Muscle of arm (tissue), 12 donors: ENCODE results near the gene HRH2. TPM values are rescaled to one million over a fixed set of nuclear protein-coding genes. Genes with fewer than 3 reads are reported as not detected.

ENCODE experiments used
- DNase-seq: peaks from one replicate; pipeline ENCODE4 v3.0.0-alpha.2; 2013
- polyA plus RNA-seq, 12 donors: library from polyadenylated mRNA; unstranded; fragments of 120-200 nt; gene quantifications; one replicate each; pipeline ENCODE4 v1.2.1, GENCODE V29; 2013; ENCODE audit not compliant: insufficient read length in 12 of 12

HRH2 gene
- polyA plus RNA-seq, 12 donors = 0.67 to 2.9 (median 0.95) TPM; not detected in 2

- no peak for DNase-seq
These were observed 17.0 kb downstream of the HRH2 start for GRCh38 chr5:175674731-175675346.

GRCh38 chr5:175675873-175676272, 18.0 kb downstream of the HRH2 start:
- no peak for DNase-seq

- DNase-seq = no peak
These were observed 19.7 kb downstream of the HRH2 start for GRCh38 chr5:175677571-175677970.

DNA sequence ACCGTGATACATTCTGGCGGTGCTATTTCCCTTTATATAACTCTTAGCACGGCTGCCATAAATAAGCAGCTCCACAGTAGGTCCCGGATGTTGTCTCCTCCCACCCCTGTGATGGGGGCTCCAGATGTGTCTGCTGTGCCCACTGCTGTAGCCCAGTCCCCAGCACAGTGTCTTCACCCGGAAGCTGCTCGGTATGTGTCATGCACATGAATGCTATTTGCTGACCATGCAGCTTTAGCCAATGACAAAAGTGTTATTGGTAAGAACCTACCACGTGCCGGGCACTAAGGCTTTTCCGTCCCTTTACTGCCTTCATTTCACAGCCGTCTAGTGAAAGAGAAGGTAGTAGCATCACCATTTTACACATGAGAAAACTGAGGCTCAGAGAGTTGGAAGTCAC, 20.2 kb downstream of the HRH2 start:
- DNase-seq = no peak

DNA sequence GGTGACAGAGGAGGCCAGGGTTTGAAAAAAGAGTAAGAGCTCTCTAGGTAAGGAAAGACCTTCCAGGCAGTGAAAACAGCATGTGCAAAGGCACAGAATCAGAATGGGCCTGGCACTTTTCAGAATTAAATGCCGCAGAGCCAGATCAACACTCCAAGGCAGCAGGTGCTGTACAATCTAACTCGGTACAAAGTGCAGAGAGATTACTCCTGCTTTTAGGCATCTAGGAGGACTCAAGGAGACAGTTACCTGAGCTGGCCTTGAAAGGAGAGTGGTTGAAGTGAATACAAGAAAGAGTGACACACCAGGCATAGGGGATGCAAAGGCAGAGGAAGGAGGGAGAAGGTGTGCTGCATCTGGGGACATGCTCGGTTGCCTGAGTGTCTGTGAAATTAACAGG, 21.5 kb downstream of the HRH2 start:
- DNase-seq = no peak

GRCh38 chr5:175680020-175680419, 22.1 kb downstream of the HRH2 start:
- no peak for DNase-seq

GRCh38 chr5:175680463-175680862, 22.6 kb downstream of the HRH2 start:
- no peak for DNase-seq

DNA sequence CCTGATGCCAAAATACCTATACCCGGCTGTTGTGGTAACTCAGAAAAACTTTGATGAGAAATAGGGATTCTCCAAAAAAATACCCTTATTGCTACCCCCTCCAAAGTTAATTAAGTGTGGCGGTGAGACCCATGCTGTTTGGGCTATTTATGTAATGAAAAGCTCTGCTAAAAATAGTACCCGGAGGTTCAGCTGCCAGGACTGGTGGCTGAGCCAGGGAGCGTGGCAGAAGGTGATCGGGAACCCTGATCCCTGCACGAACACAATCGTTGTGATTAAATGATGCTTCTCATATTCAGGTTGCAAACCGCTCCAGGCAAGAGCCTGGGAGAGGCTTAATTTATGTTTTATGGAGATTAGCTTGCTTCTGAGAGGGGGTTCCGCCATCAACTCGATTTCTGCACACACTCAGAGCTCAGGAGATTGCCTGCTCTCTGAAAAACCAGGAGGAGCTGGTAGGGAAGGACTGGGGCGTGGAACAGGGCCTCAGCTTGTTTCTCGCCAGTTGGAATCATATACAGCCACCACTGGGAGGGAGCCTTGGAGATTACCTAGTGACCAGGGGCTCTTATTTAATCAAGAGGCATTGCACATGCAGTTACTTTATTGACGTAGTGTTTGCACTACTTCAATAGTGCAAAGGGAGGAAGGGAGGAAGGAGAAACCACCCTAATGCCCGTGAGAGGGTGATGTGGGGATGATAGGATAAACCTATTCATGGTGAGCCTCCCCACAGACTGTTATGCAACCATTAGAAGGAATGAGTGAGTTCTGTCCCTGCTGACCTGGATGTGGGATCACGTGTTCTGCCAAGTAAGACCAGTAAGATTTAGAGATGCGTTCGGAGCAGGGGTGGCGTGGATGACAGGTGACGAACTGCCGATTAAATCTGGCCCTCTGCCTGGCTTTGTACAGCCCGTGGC, 23.4 kb downstream of the HRH2 start:
- no peak for DNase-seq

DNA sequence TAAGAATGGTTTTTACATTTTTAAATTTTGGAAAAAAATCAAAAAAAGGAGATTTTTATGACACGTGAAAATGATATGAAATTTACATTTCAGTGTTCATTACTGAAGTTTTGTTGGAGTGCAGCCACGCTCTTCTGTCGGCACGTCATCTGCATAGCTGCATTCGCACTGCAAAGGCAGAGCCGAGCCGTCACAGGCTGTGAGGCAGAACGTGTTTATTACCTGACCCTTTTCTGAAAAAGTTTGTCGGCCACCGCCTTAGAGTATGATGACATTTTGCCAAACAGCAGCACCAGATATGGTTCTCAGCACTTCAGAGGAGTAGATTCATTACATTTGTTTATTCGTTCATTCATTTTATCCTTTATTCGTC, 24.1 kb downstream of the HRH2 start:
- no peak for DNase-seq

DNA sequence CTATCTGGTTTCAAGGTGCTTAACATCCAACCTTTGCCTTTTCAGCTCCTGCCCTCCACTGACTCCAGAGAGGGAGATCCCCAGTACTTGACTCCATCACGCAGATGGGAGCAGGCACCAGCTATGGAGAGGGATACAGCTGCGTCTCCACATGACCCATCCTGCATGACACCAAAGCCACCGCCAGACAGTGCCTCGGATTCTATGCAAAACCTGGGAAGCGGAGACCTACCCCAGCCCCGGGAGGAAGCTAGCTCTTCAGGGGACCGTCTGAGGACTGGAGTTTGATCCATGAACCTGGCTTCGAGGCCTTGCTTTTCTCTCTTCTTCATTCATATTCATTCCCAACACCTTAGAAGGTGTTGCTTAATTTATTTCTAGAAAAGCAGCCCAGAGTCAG, 24.8 kb downstream of the HRH2 start:
- DNase-seq = no peak

- DNase-seq = no peak
These were observed 25.4 kb downstream of the HRH2 start for GRCh38 chr5:175683231-175683630.

- no peak for DNase-seq
These were observed 26.1 kb downstream of the HRH2 start for GRCh38 chr5:175683921-175684320.

DNA sequence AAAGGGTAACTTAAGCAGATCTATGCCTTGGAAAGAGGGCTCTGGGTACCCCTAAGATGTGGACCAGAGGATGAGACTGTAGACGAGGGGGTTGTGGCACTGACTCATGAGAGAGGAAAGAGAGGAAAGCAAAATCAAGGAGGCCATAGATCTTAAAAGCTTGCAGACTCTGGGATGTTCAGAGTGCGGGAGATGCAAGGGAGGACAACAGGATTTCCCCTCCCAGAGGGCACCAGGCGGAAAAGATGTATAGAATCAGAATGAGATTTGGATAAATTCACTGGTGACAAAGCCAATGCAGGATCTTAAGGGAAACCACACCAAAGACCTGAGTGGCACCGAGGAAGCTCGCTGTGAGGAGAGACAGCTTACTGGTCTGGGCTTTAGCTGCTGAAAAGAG, 27.1 kb downstream of the HRH2 start:
- DNase-seq = no peak

DNA sequence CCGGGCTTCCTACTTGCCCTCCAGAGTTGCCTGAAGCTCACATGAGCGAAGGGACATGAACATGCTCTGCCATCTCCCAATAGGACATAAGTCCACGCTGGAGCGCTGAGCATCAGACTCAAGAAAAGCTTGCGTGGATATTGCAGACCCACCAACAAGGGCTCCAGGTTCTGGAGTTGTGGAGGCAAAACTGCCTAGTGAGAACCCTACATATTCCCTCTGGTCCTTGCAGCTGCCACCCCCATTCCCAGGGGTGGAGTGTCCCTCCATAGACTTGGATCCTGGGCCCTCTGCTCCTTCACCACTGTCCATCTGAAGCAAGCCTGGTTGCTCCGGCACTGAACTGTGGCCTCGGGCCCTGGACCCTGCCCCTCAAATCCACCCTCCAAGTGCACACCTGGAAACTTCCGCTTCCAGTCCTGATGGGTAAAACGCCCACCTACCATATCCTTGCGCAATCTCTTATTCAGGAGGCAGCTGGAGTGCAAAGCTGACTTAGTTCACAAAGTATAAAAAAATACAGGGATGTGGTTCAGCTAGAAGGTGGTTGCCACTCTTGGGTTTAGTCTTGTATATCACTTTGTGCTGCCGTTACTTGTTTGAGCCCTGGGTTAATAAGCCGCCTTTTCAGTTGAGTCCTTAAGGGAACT, 28.0 kb downstream of the HRH2 start:
- no peak for DNase-seq

- no peak for DNase-seq
These were observed 28.5 kb downstream of the HRH2 start for GRCh38 chr5:175686396-175686795.

DNA sequence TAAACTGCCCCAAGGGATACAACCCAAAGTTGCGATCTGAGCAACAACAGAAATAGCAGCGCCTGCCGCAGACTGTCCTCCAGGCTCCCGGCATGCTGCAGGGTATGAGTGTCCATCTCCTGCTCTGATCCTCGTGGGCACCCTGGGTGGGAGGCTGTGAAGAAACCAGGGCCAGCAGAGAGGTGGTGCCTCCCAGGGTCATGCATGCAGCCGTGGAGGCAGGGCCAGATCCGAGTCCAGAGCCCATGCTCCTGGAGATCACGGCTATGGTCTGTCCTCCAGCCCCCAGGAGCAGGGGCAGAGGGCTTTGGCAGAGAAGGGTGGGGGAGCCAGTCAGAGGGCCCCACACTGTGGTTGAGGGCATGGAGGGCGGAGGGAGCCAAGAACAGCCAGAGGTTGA, 29.0 kb downstream of the HRH2 start:
- no peak for DNase-seq

DNA sequence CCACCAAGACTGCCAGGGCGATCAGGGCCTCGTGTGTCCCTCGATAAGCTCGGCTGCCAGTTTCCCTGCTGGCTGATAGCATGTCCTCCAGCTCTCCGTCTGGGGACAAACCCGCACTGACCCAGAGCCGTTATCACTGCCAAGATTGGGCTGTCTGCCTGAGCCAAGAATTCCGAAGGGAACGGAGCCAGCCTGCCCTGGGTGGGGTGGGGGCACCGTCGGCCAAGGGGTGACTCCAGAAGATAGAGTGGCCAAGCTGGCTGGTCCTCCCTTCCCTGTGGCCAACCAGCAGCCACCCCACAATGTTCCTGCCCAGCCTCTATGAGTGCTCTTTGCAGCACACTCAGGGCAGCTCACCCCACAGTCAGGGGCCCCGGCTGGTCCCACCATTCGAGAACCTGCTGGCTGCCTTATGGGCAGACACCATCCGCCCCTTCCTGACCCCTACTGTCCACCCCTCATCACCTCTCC, 29.4 kb downstream of the HRH2 start:
- no peak for DNase-seq

DNA sequence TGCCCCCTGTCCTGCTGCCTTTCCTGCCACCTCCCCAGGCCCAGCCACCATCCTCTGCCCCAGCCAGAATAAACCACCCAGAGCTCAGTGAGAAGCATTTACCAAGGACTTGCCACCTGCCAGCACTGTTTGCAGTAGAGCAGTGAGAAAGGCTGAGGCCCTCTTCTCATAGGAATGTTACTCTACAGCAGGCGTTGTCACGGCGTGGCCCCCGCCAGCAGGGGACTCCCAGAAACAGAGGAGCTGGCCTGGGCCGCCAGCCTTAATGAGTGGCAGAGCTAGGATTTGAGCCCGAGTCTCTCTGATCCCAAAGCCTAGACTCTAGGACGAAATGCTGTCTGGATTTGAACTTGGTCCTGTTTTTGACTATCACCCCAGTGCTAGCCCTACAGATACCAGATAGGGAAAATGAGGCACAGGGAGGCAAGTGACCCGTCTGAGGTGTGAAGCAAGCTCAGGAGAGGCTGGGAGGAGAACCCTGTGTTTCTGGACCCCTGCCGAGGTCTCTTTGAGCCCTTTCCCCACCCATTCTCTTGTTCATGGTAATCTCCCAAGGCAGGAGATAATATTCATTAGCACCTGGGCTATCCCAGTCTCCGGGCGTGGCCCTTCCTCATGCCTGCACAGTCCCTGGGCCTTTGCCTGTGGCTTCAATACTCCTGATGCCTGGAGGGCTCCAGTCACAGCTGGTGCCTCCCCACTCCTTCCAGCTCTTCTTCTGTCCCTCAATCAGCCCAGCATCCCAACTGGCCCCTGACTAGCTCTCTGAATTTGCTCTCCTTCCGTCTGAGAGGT, 30.7 kb downstream of the HRH2 start:
- DNase-seq = no peak

- DNase-seq = no peak
These were observed 31.5 kb downstream of the HRH2 start for GRCh38 chr5:175689147-175689991.

DNA sequence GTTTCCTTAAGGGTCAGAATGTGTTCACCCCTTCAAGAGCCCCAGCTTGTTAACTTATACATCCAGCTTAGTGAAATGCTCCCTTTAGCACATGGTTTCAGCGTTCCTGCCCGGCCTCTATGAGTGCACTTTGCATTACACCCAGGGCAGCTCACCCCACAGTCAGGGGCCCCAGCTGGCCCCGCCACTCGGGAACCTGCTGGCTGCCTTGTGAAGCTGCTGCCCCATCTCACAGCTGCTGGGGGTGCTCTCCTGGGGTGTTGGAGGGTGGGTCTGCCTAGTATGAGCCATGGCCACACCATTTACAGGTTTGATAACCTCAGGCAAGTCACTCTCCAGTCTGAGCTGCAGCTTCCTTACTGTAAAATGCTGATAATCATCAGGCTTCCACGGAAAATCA, 32.2 kb downstream of the HRH2 start:
- DNase-seq = no peak

- DNase-seq = no peak
These were observed 32.7 kb downstream of the HRH2 start for GRCh38 chr5:175690586-175690985.
